Gastrocnemius medialis (tissue), 4 donors: ENCODE data around the gene RXRA.

ENCODE experiments used
- CTCF ChIP-seq, 5 experiments: fragments of 450-650 bp in 3 of 5; fragments of 200-600 bp in 2 of 5; sonication (generic) in 2 of 5; IDR thresholded peaks in 4 of 5; conservative IDR thresholded peaks in 1 of 5; 1 replicate in 4 of 5; 2 replicates in 1 of 5; pipeline ENCODE4 v1.5.1; 2016 to 2019; ENCODE audit warnings: antibody characterized with exemption in 5 of 5, mild to moderate bottlenecking in 3 of 5, moderate library complexity in 3 of 5
- POLR2A ChIP-seq, 2 donors: fragments of 450-650 bp; IDR thresholded peaks; one replicate each; pipeline ENCODE4 v1.6.1; 2017; ENCODE audit warnings: antibody characterized with exemption in 2 of 2, mild to moderate bottlenecking in 2 of 2, moderate library complexity in 2 of 2

DNA sequence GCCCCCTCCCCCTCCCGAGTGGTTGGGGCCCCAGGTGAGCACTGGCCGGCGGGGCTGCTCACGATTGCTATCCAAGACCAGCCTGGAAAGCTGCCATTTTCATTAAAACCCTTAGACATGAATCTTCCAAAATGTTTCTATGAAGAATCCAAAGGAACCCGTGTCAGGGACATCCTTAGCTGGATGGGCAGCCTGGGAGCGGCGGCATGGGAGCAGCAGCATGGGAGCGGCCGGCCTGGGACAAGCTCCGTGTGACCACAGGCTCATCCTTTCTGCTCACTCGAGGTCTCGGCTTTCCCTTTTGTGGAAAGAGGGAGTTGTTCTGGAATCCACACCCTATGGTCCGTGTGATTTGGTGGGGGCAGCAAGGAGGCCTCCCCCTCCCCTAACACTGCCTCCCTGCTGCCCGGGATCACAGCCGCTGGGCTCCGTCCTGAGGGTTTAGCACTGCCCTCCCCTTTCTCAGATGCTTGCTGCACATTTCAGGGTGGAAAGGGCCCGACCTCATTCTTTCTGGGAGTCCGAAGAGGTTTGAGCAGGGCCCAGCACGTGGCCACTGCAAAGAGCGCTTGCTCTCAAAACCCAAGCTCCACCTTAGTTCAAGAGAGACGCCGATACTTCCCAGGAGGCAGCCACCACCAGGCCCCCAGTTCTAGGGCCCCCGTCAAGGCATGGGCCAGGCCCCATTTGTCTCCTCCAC lies 127.7 kb downstream of the RXRA start:
- TF ChIP-seq POLR2A (IDR thresholded peaks at IDR 0.05) (no peak), CTCF (IDR thresholded peaks at IDR 0.05 in 4 of 5, conservative IDR thresholded peaks at IDR 0.05 in 1 of 5) (no peak)
